K562 (cell line): ENCODE data around the gene AKAP13. TPM values are rescaled to one million over a fixed set of nuclear protein-coding genes. Genes with fewer than 3 reads are reported as not detected.

Experiments
- ATAC-seq: fragments of 200-7000 bp; cut with Tn5 transposase; 3 replicates; pipeline ENCODE4 v1.9.1; 2020; ENCODE audit warnings: moderate library complexity
- BruUV-seq: library from RNA; stranded (reverse); fragments of 400-500 nt; replicated peaks from 2 replicates; lab custom pipeline; 2021; lab: Mats Ljungman, UMichigan
- CTCF ChIA-PET: fragments of 300-600 bp; formaldehyde crosslinking; extraction: SDS; loops from one replicate; lab custom pipeline; 2021; ENCODE audit warnings: low intra/inter-chr PET ratio; lab: Yijun Ruan, JAX
- POLR2A ChIA-PET: fragments of 300-600, 350-650 bp; sonication (Branson Sonifier 250); formaldehyde crosslinking; extraction: SDS; loops from one replicate; lab custom pipeline; 2021; ENCODE audit warnings: antibody characterized with exemption, inconsistent platforms; lab: Yijun Ruan, JAX
- DNase-seq, 4 experiments: peaks; one replicate each; pipeline versions ENCODE4 v3.0.0 to v3.0.0-alpha.2; 2011 to 2018; ENCODE audit warnings: low spot score in 3 of 4, mixed read lengths in 3 of 4; ENCODE audit errors: extremely low read depth in 1 of 4
- FAIRE-seq: peaks from 2 replicates; lab custom pipeline; 2011; peaks lifted over from hg19 to GRCh38; lab: Jason Lieb, UNC
- H2AFZ ChIP-seq: 2 replicates; pipeline ENCODE4 v1.6.0; 2011; ENCODE audit warnings: low read depth, low read length, control low read depth, inconsistent platforms
- H3K27ac ChIP-seq: fragments of 200-600 bp; 3 replicates; pipeline ENCODE4 v1.8.0; 2011; ENCODE audit warnings: low read depth, mild to moderate bottlenecking, control low read depth, inconsistent platforms, low read length, moderate library complexity, mixed read lengths; ENCODE audit errors: extremely low read depth
- H3K27me3 ChIP-seq, 2 experiments: fragments of 300-600 bp in 1 of 2; 2 replicates in 1 of 2; 3 replicates in 1 of 2; pipeline versions ENCODE4 v1.6.0 to v1.8.0; 2011; ENCODE audit warnings: inconsistent platforms in 2 of 2, low read length in 2 of 2, mild to moderate bottlenecking in 1 of 2, mixed read lengths in 1 of 2, moderate library complexity in 1 of 2; ENCODE audit not compliant: control insufficient read depth in 2 of 2, insufficient read depth in 2 of 2
- H3K36me3 ChIP-seq: fragments of 300-600 bp; 3 replicates; pipeline ENCODE4 v1.8.0; 2011; ENCODE audit warnings: mild to moderate bottlenecking, low read length, inconsistent platforms; ENCODE audit not compliant: control insufficient read depth, insufficient read depth
- H3K4me1 ChIP-seq, 2 experiments: fragments of 200-600 bp in 1 of 2; replicated peaks in 1 of 2; 2 replicates in 1 of 2; 3 replicates in 1 of 2; pipeline versions ENCODE4 v1.5.1 to v1.8.0; 2011; ENCODE audit warnings: inconsistent platforms in 2 of 2, low read length in 2 of 2, mild to moderate bottlenecking in 1 of 2, mixed read lengths in 1 of 2, moderate library complexity in 1 of 2; ENCODE audit not compliant: control insufficient read depth in 2 of 2, insufficient read depth in 2 of 2
- H3K4me2 ChIP-seq: 2 replicates; pipeline ENCODE4 v1.6.1; 2011; ENCODE audit warnings: low read length, control low read depth, inconsistent platforms, mixed read lengths; ENCODE audit not compliant: insufficient read depth
- H3K4me3 ChIP-seq: fragments of 200-600 bp; sonication (generic), shearing (Covaris generic); 2 replicates; pipeline ENCODE4 v1.5.1; 2016; ENCODE audit warnings: control low read depth, inconsistent platforms
- H3K79me2 ChIP-seq: fragments of 200-600 bp; 3 replicates; pipeline ENCODE4 v1.8.0; 2011; ENCODE audit warnings: low read length, inconsistent platforms; ENCODE audit not compliant: control insufficient read depth, insufficient read depth
- H3K9ac ChIP-seq, 2 experiments: 2 replicates each; pipeline versions ENCODE4 v1.6.0 to v1.6.1; 2011; ENCODE audit warnings: low read depth in 2 of 2, low read length in 2 of 2, control low read depth in 1 of 2, inconsistent platforms in 1 of 2, mild to moderate bottlenecking in 1 of 2, mixed read lengths in 1 of 2; ENCODE audit not compliant: insufficient read depth in 1 of 2
- H3K9me1 ChIP-seq: one replicate; pipeline ENCODE4 v1.6.0; 2011; ENCODE audit warnings: inconsistent platforms, mild to moderate bottlenecking, low read length, moderate library complexity; ENCODE audit not compliant: control insufficient read depth, insufficient read depth
- H3K9me3 ChIP-seq: replicated peaks from 2 replicates; pipeline ENCODE4 v1.5.1; 2011; ENCODE audit warnings: low read depth, low read length, inconsistent platforms; ENCODE audit not compliant: control insufficient read depth, insufficient read depth
- H4K20me1 ChIP-seq: replicated peaks from 2 replicates; pipeline ENCODE4 v1.6.1; 2011; ENCODE audit warnings: low read length, inconsistent platforms, mixed read lengths; ENCODE audit not compliant: control insufficient read depth, insufficient read depth
- EHMT2 ChIP-seq: fragments of 450-650 bp; IDR thresholded peaks from 2 replicates; pipeline ENCODE4 v1.6.1; 2018; ENCODE audit warnings: antibody characterized with exemption
- MED1 ChIP-seq: sonication (generic); formaldehyde crosslinking; IDR thresholded peaks from 2 replicates; pipeline ENCODE4 v1.8.1; 2023; ENCODE audit warnings: missing genetic modification reagents, borderline replicate concordance
- MYC ChIP-seq, 2 experiments: fragments of 250-450 bp in 1 of 2; sonication (Bioruptor Pico) in 1 of 2; IDR thresholded peaks; 2 replicates each; pipeline versions ENCODE4 v1.5.1 to v1.6.1; 2012 to 2021; ENCODE audit warnings: low read depth in 2 of 2, borderline replicate concordance in 1 of 2, improper control_type of control experiment in 1 of 2, low read length in 1 of 2, mild to moderate bottlenecking in 1 of 2, moderate library complexity in 1 of 2
- NR1H2 ChIP-seq: sonication (generic); formaldehyde crosslinking; IDR thresholded peaks from 2 replicates; pipeline ENCODE4 v1.4.0; 2020; ENCODE audit warnings: mild to moderate bottlenecking, missing genetic modification reagents
- RBM22 ChIP-seq: fragments of 200-400 bp; formaldehyde crosslinking; IDR thresholded peaks from 2 replicates; pipeline ENCODE4 v1.6.1; 2018; ENCODE audit warnings: low read length, low read depth; ENCODE audit not compliant: poor library complexity, severe bottlenecking
- SIRT6 ChIP-seq: IDR thresholded peaks from one replicate; pipeline ENCODE4 v1.6.1; 2012; ENCODE audit warnings: low read depth, mild to moderate bottlenecking, control low read depth, inconsistent platforms, low read length, moderate library complexity
- SNRNP70 ChIP-seq: fragments of 200-400 bp; formaldehyde crosslinking; optimal IDR thresholded peaks from 2 replicates; pipeline ENCODE3; 2017; ENCODE audit warnings: low read depth, low read length
- TCF7L2 ChIP-seq: fragments of 150-350 bp; IDR thresholded peaks from 2 replicates; pipeline ENCODE4 v1.6.1; 2016; ENCODE audit warnings: low read depth, mild to moderate bottlenecking, low read length, moderate library complexity
- WGBS: fragments of 100-300 bp; shearing (Covaris generic); methylation state at CpG from one replicate; pipeline ENCODE4 v1.1.6; 2016; ENCODE audit warnings: low coverage, mixed read lengths; ENCODE audit not compliant: insufficient coverage; ENCODE audit errors: missing lambda C conversion rate; 5-methylcytosine and 5-hydroxymethylcytosine counted together
- in situ Hi-C: fragments of 300-500 bp; cut with MboI; formaldehyde crosslinking; loops from 4 replicates; pipeline ENCODE4 v1.15.0; 2018; ENCODE audit warnings: inconsistent platforms, mixed read lengths
- intact Hi-C: fragments of 100-400 bp; cut with micrococcal nuclease; formaldehyde crosslinking; loops from 2 replicates; pipeline ENCODE4 v1.14.2; 2022
- polyA plus RNA-seq, 8 experiments: library from polyadenylated mRNA; depleted of rRNA in 4 of 8; stranded (reverse) in 5 of 8; unstranded in 3 of 8; fragments of >200 nt; fragmentation: Nextera tagmentation in 2 of 8; fragmentation: Illumina TruSeq in 1 of 8; extraction: Ambion mirVana in 2 of 8; extraction: Trizol in 1 of 8; gene quantifications; 2 replicates each; pipeline versions ENCODE4 v1.2.1 to v1.2.3, GENCODE V29; 2011 to 2014; ENCODE audit warnings: inconsistent platforms in 1 of 8, missing spikeins in 1 of 8
- total RNA-seq, 7 experiments: library from RNA; depleted of rRNA in 6 of 7; stranded (reverse); fragments of >200 nt in 6 of 7; fragmentation: Illumina TruSeq in 2 of 7; extraction: Trizol in 2 of 7; gene quantifications; 2 replicates each; pipeline versions ENCODE4 v1.2.1 to v1.2.3, GENCODE V29; 2011 to 2021; ENCODE audit warnings: low replicate concordance in 1 of 7
- TF ChIP-seq, protein P1 (sequence below), 2 experiments: fragments of 450-650 bp; formaldehyde crosslinking in 1 of 2; IDR thresholded peaks; 2 replicates each; pipeline versions ENCODE4 v1.4.0 to v1.6.1; 2014 to 2020; ENCODE audit warnings: mild to moderate bottlenecking in 2 of 2, borderline replicate concordance in 1 of 2, low read depth in 1 of 2
- TF ChIP-seq, protein P2 (sequence below): sonication (generic); formaldehyde crosslinking; IDR thresholded peaks from 2 replicates; pipeline ENCODE4 v1.9.0; 2022; ENCODE audit warnings: mild to moderate bottlenecking, missing genetic modification reagents
- TF ChIP-seq, protein P3 (sequence below): fragments of 250-450 bp; sonication (Bioruptor Pico); IDR thresholded peaks from 2 replicates; pipeline ENCODE4 v1.4.0; 2020; ENCODE audit warnings: mild to moderate bottlenecking, moderate library complexity, borderline replicate concordance

AKAP13 gene
- total and polyA plus RNA-seq, 9 of the 15 experiments (the other 6 are each of a cell fraction or from before 2014, with no cell fraction given): 0.03 to 1.7 (median 0.42) TPM

GRCh38 chr15:85463976-85464375 is 83.6 kb downstream of the AKAP13 start:
- FAIRE-seq: no peak
- ChIA-PET POLR2A (interaction anchor here (0.9 kb wide), 1 partner anchor 10 kb away, joined by 3 read pairs; no protein-coding TSS in a partner anchor), CTCF (no interaction called here)
- no peaks in the 10 kb centered on the region for H3K9me3 ChIP-seq
- BruUV-seq: no TSS peak
- no peak for ATAC-seq
- no peaks in the 10 kb centered on the region for H3K36me3 ChIP-seq
- H3K4me3 ChIP-seq: no peak overlapping the region
- in situ Hi-C loops: no loop called here
- no peaks in the 10 kb centered on the region for H3K79me2 ChIP-seq
- no peaks in the 10 kb centered on the region for H4K20me1 ChIP-seq
- no peak for DNase-seq
- H3K4me1 ChIP-seq: no peaks in the 10 kb centered on the region
- H2AFZ ChIP-seq: no peak overlapping the region
- H3K9ac ChIP-seq: no peak overlapping the region
- H3K9me1 ChIP-seq: no peaks in the 10 kb centered on the region
- no peak overlapping the region for H3K4me2 ChIP-seq
- no peak overlapping the region for H3K27ac ChIP-seq
- H3K27me3 ChIP-seq: no peaks in the 10 kb centered on the region; a peak in 2 of 5 replicates
- 3% methylated on average over 6 of the region's 6 CpGs for WGBS
- intact Hi-C loops: no loop called here
- TF ChIP-seq EHMT2: no peak
- TF ChIP-seq TCF7L2: no peak
- no peak for TF ChIP-seq MYC (IDR thresholded peaks at IDR 0.05; ENCODE audit: low read depth, low read length)
- no peak for TF ChIP-seq MYC (CRISPR knock-in tag; IDR thresholded peaks at IDR 0.05; ENCODE audit: borderline replicate concordance, low read depth)
- TF ChIP-seq RBM22: no peak
- TF ChIP-seq MED1 (CRISPR knock-in tag): no peak
- TF ChIP-seq, protein P1, sequence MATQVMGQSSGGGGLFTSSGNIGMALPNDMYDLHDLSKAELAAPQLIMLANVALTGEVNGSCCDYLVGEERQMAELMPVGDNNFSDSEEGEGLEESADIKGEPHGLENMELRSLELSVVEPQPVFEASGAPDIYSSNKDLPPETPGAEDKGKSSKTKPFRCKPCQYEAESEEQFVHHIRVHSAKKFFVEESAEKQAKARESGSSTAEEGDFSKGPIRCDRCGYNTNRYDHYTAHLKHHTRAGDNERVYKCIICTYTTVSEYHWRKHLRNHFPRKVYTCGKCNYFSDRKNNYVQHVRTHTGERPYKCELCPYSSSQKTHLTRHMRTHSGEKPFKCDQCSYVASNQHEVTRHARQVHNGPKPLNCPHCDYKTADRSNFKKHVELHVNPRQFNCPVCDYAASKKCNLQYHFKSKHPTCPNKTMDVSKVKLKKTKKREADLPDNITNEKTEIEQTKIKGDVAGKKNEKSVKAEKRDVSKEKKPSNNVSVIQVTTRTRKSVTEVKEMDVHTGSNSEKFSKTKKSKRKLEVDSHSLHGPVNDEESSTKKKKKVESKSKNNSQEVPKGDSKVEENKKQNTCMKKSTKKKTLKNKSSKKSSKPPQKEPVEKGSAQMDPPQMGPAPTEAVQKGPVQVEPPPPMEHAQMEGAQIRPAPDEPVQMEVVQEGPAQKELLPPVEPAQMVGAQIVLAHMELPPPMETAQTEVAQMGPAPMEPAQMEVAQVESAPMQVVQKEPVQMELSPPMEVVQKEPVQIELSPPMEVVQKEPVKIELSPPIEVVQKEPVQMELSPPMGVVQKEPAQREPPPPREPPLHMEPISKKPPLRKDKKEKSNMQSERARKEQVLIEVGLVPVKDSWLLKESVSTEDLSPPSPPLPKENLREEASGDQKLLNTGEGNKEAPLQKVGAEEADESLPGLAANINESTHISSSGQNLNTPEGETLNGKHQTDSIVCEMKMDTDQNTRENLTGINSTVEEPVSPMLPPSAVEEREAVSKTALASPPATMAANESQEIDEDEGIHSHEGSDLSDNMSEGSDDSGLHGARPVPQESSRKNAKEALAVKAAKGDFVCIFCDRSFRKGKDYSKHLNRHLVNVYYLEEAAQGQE (IDR thresholded peaks at IDR 0.05; ENCODE audit: borderline replicate concordance): no peak
- TF ChIP-seq, protein P1 (CRISPR knock-in tag; IDR thresholded peaks at IDR 0.05; ENCODE audit: low read depth): no peak
- TF ChIP-seq, protein P2, sequence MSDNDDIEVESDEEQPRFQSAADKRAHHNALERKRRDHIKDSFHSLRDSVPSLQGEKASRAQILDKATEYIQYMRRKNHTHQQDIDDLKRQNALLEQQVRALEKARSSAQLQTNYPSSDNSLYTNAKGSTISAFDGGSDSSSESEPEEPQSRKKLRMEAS: no peak
- no peak for TF ChIP-seq NR1H2 (CRISPR knock-in tag)
- TF ChIP-seq, protein P3, sequence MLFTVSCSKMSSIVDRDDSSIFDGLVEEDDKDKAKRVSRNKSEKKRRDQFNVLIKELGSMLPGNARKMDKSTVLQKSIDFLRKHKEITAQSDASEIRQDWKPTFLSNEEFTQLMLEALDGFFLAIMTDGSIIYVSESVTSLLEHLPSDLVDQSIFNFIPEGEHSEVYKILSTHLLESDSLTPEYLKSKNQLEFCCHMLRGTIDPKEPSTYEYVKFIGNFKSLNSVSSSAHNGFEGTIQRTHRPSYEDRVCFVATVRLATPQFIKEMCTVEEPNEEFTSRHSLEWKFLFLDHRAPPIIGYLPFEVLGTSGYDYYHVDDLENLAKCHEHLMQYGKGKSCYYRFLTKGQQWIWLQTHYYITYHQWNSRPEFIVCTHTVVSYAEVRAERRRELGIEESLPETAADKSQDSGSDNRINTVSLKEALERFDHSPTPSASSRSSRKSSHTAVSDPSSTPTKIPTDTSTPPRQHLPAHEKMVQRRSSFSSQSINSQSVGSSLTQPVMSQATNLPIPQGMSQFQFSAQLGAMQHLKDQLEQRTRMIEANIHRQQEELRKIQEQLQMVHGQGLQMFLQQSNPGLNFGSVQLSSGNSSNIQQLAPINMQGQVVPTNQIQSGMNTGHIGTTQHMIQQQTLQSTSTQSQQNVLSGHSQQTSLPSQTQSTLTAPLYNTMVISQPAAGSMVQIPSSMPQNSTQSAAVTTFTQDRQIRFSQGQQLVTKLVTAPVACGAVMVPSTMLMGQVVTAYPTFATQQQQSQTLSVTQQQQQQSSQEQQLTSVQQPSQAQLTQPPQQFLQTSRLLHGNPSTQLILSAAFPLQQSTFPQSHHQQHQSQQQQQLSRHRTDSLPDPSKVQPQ (CRISPR knock-in tag): no peak
- no peak for TF ChIP-seq SIRT6
- TF ChIP-seq SNRNP70: no peak
